Lung (tissue), 13 donors: ENCODE results near the gene IGFL4. TPM values are rescaled to one million over a fixed set of nuclear protein-coding genes. Genes with fewer than 3 reads are reported as not detected.

ENCODE experiments used
- ATAC-seq: fragments of 200-7000 bp; cut with Tn5 transposase; one replicate; pipeline ENCODE4 v1.9.1; 2020; ENCODE audit warnings: moderate number of reproducible peaks; ENCODE audit not compliant: insufficient read depth, low FRiP score
- DNase-seq, 3 donors: peaks; one replicate each; pipeline ENCODE4 v3.0.0-alpha.2; 2013 to 2017
- H3K27ac ChIP-seq, 2 donors: one replicate each; pipeline ENCODE4 v1.5.1; 2013; ENCODE audit warnings: mild to moderate bottlenecking in 2 of 2, moderate library complexity in 2 of 2, control low read depth in 1 of 2, inconsistent platforms in 1 of 2, low read depth in 1 of 2, low read length in 1 of 2
- H3K27me3 ChIP-seq, 3 donors: one replicate each; pipeline ENCODE4 v1.5.1; 2013; ENCODE audit warnings: low read length in 2 of 3; ENCODE audit not compliant: control insufficient read depth in 3 of 3, insufficient read depth in 3 of 3
- H3K36me3 ChIP-seq, 4 donors: one replicate each; pipeline ENCODE4 v1.5.1; 2013; ENCODE audit warnings: low read length in 4 of 4, mild to moderate bottlenecking in 1 of 4, moderate library complexity in 1 of 4; ENCODE audit not compliant: control insufficient read depth in 4 of 4, insufficient read depth in 4 of 4
- H3K4me1 ChIP-seq, 5 donors: one replicate each; pipeline ENCODE4 v1.5.1; 2013; ENCODE audit warnings: low read length in 5 of 5, mild to moderate bottlenecking in 2 of 5, moderate library complexity in 1 of 5; ENCODE audit not compliant: control insufficient read depth in 5 of 5, insufficient read depth in 5 of 5
- H3K4me3 ChIP-seq: one replicate; pipeline ENCODE4 v1.5.1; 2013; ENCODE audit warnings: mild to moderate bottlenecking, control low read depth, moderate library complexity
- H3K9ac ChIP-seq, 2 donors: one replicate each; pipeline ENCODE4 v1.5.1; 2013; ENCODE audit warnings: low read length in 2 of 2, control low read depth in 1 of 2; ENCODE audit not compliant: insufficient read depth in 1 of 2
- H3K9me3 ChIP-seq, 4 donors: one replicate each; pipeline ENCODE4 v1.5.1; 2013; ENCODE audit warnings: low read length in 3 of 4, mild to moderate bottlenecking in 1 of 4, moderate library complexity in 1 of 4; ENCODE audit not compliant: control insufficient read depth in 4 of 4, insufficient read depth in 3 of 4
- WGBS, 2 donors: extraction: QIAGEN DNeasy Blood & Tissue Kit; methylation state at CpG; one replicate each; pipeline ENCODE4 v1.1.7; 2013; 5-methylcytosine and 5-hydroxymethylcytosine counted together
- polyA plus RNA-seq, 2 donors: library from polyadenylated mRNA; stranded (reverse); fragments of 200-250 nt; gene quantifications; one replicate each; pipeline ENCODE4 v1.2.1, GENCODE V29; 2013
- small RNA-seq: library from RNA; depleted of rRNA; stranded (forward); fragments of <200 nt; gene quantifications from one replicate; pipeline ENCODE3, GENCODE V24; 2014; ENCODE audit warnings: low replicate concordance
- total RNA-seq, 2 donors: library from RNA; depleted of rRNA in 1 of 2; stranded (reverse); fragments of >200 nt in 1 of 2; gene quantifications; one replicate each; pipeline ENCODE4 v1.2.1, GENCODE V29; 2014 to 2021
- TF ChIP-seq, protein P1 (sequence below): IDR thresholded peaks from 2 replicates; pipeline ENCODE4 v1.5.1; 2012; ENCODE audit warnings: mild to moderate bottlenecking; ENCODE audit errors: control extremely low read depth, extremely low read depth
- donor health status: control.
- donor health status: control.
- donor health status: Bipolar disorder and iron deficiency.
- donor health status: healthy.
- donor health status: DM: yes; HTN: yes; CAD: no.

IGFL4 gene
- total and polyA plus RNA-seq, 4 donors, result not detected

DNA sequence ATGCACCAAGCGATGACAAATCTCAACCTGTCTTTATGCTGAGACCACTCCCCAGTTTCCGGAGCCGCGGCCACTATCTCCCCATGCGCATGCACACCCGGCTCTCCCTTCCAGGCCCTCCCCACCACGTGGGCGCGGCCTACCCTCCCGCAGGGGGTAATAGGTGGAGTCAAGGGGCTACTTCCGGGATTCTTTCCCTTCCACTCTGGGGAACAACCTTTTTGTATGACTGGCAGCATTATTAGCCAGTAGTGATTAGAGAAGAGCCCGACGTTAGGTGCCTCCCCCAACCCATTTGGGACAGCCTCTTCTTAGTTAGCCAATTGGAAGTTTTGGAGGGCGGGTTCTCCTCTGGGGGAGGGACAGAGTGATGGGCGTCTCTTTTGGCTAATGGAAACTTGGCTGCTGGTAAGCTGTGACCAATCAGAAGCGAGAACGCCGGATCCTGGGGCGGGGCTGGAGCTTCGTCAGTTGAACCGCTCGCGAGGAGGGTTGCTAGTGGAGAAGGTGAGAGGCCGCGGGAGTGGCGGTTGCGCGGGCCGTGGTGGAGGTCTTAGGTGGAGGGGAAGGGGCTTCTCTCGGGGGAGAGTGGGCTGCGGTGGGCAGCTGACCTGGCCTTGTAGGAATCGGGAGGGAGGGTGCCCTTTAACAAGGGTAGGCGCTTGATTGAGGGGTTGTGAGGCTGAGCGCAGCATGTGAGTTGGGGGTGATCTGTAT is 45.6 kb downstream of the IGFL4 start, which contains the start of gene CCDC61:
Gene CCDC61 (plus strand): TSS at position 470 of the 717 bp plus-strand sequence. CDS start 7,552 bp downstream, outside the sequence.
- peak; percentile 98 to 100 (median 100) for DNase-seq
- no peaks in the 10 kb centered on the region for H3K36me3 ChIP-seq
- peak within 1 kb of the TSS; percentile 65 to 72 for H3K27ac ChIP-seq
- H3K4me1 ChIP-seq, result peaks cover 3 to 16% (median 9%) of the 10 kb centered on the region in 5 donors
- WGBS, 2 donors, result 0 to 1% methylated on average over 34 of the region's 34 CpGs
- peak within 1 kb of the TSS; percentile 74 for H3K4me3 ChIP-seq
- no peaks in the 10 kb centered on the region for H3K9me3 ChIP-seq
- TF ChIP-seq, protein P1, sequence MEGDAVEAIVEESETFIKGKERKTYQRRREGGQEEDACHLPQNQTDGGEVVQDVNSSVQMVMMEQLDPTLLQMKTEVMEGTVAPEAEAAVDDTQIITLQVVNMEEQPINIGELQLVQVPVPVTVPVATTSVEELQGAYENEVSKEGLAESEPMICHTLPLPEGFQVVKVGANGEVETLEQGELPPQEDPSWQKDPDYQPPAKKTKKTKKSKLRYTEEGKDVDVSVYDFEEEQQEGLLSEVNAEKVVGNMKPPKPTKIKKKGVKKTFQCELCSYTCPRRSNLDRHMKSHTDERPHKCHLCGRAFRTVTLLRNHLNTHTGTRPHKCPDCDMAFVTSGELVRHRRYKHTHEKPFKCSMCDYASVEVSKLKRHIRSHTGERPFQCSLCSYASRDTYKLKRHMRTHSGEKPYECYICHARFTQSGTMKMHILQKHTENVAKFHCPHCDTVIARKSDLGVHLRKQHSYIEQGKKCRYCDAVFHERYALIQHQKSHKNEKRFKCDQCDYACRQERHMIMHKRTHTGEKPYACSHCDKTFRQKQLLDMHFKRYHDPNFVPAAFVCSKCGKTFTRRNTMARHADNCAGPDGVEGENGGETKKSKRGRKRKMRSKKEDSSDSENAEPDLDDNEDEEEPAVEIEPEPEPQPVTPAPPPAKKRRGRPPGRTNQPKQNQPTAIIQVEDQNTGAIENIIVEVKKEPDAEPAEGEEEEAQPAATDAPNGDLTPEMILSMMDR, result no peak
- no peaks in the 10 kb centered on the region for H3K27me3 ChIP-seq
- peak; percentile 100 for ATAC-seq
- H3K9ac ChIP-seq, result peak within 1 kb of the TSS; percentile 63 to 91

DNA sequence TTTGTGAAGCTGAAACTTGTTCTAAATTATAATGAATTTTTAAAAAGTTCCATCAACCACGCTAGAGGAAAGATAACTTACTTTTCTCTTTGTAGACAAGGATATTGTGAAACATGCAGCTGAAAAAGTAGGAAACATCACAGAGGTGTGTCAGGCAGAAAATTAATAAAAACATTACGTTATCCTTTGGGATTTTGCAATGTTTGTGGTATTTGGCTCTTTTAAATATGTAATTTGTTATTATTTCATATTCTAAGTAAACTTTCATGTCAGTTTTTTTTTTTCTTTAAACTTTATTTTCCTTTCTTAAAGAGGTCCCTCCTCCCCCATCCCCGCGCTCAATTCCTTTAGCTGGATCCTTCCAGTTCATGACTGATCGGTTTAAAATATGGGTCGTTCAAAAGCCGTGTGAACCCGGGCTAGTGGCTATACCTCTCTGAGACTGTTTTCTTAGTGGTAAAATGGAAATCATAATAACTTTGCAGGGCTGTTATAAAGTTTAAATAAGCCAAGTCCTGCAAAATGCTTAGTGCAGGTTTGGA is 46.3 kb downstream of the IGFL4 start:
- H3K27me3 ChIP-seq, result no peaks in the 10 kb centered on the region
- peaks cover 3 to 9% (median 6%) of the 10 kb centered on the region in 5 donors for H3K4me1 ChIP-seq
- WGBS, 2 donors, result 3 to 7% methylated on average over 8 of the region's 8 CpGs
- H3K36me3 ChIP-seq, result no peaks in the 10 kb centered on the region
- H3K27ac ChIP-seq, result no peak overlapping the region
- TF ChIP-seq, protein P1, result no peak
- ATAC-seq (no peak), DNase-seq (no peak)
- H3K9me3 ChIP-seq, result no peaks in the 10 kb centered on the region
- peak overlapping the region; percentile 6 for H3K4me3 ChIP-seq
- H3K9ac ChIP-seq, result no peak overlapping the region

DNA sequence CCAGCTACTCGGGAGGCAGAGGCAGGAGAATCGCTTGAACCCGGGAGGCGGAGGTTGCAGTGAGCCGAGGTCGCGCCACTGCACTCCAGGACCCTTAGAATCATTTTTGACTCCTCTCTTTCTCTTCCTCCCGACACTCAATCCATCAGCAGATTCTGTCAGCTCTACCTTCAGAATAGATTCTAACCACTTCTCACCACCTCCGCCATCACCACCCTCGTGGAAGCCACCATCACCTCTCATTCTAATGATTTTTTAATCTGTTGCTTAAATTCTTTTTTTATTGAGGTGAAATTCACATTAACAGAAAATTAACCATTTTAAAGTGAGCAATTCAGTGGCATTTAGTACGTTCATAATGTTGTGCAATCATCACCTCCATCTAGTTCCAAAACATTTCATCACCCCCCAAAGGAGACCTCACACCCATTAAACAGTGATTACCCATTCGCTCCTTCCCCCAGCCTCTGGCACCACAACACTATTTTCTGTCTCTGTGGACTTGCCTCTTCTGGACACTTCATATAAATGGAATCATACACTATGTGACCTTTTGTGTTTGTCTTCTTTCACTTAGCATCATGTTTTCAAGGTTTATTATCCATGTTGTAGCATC is 50.6 kb downstream of the IGFL4 start:
- H3K9ac ChIP-seq, result no peak overlapping the region
- no peaks in the 10 kb centered on the region for H3K9me3 ChIP-seq
- 83 to 88% methylated on average over 12 of the region's 12 CpGs for WGBS, 2 donors
- peaks cover 0 to 2% (median 0%) of the 10 kb centered on the region in 5 donors for H3K4me1 ChIP-seq
- TF ChIP-seq, protein P1, result no peak
- ATAC-seq, result no peak
- no peaks in the 10 kb centered on the region for H3K27me3 ChIP-seq
- no peak overlapping the region for H3K27ac ChIP-seq
- no peak for DNase-seq
- no peaks in the 10 kb centered on the region for H3K36me3 ChIP-seq
- no peak overlapping the region for H3K4me3 ChIP-seq

Small RNAs within 50 kb of the gene (small RNA-seq; reads per million reads assigned to genes)
- gene MIR769, result 128 reads per million, percentile 98 among the genes with 10 or more reads in this experiment

Other genes starting within 250 kb of the IGFL4 start
- 10 to 100 TPM; 25.4 to 58.2 TPM for gene DMWD, start 248.2 kb downstream of the IGFL4 start, total RNA-seq
- gene DMWD, start 248.2 kb downstream of the IGFL4 start, polyA plus RNA-seq, result 10 to 100 TPM; 21.2 to 28.3 TPM
- under 1 TPM in 1 of 2 donors, not detected in 1; 0.34 TPM for gene RSPH6A, start 225.7 kb downstream of the IGFL4 start, total RNA-seq
- under 1 TPM in 1 of 2 donors, not detected in 1; 0.06 TPM for gene RSPH6A, start 225.7 kb downstream of the IGFL4 start, polyA plus RNA-seq
- 10 to 100 TPM; 47.5 to 82.1 TPM for gene SYMPK, start 177.9 kb downstream of the IGFL4 start, total RNA-seq
- gene SYMPK, start 177.9 kb downstream of the IGFL4 start, polyA plus RNA-seq, result 100 to 1,000 TPM in 1 of 2 donors, 10 to 100 TPM in 1; 40.3 to 125 TPM
- under 1 TPM; 0.43 to 0.49 TPM for gene FOXA3, start 176.7 kb downstream of the IGFL4 start, total RNA-seq
- under 1 TPM; 0.53 to 0.68 TPM for gene FOXA3, start 176.7 kb downstream of the IGFL4 start, polyA plus RNA-seq
- 10 to 100 TPM; 21.8 to 24.3 TPM for gene IRF2BP1, start 154.9 kb downstream of the IGFL4 start, total RNA-seq
- gene IRF2BP1, start 154.9 kb downstream of the IGFL4 start, polyA plus RNA-seq, result 10 to 100 TPM; 10.9 to 16.5 TPM
- 1 to 10 TPM; 2.9 to 6.7 TPM for gene MYPOP, start 138.4 kb downstream of the IGFL4 start, total RNA-seq
- 1 to 10 TPM; 3.8 to 5.3 TPM for gene MYPOP, start 138.4 kb downstream of the IGFL4 start, polyA plus RNA-seq
- gene NANOS2, start 126.2 kb downstream of the IGFL4 start, total RNA-seq, result not detected
- gene NANOS2, start 126.2 kb downstream of the IGFL4 start, polyA plus RNA-seq, result not detected
- gene NOVA2, start 67.1 kb downstream of the IGFL4 start, total RNA-seq, result 10 to 100 TPM in 1 of 2 donors, 1 to 10 TPM in 1; 2.9 to 11.6 TPM
- 1 to 10 TPM; 2.3 to 6.7 TPM for gene NOVA2, start 67.1 kb downstream of the IGFL4 start, polyA plus RNA-seq
- gene CCDC61, start 45.5 kb downstream of the IGFL4 start, total RNA-seq, result 10 to 100 TPM in 1 of 2 donors, 1 to 10 TPM in 1; 7.8 to 21.0 TPM
- gene CCDC61, start 45.5 kb downstream of the IGFL4 start, polyA plus RNA-seq, result 10 to 100 TPM in 1 of 2 donors, 1 to 10 TPM in 1; 9.4 to 12.5 TPM
- 1 to 10 TPM; 1.1 to 1.3 TPM for gene PGLYRP1, start 17.9 kb downstream of the IGFL4 start, total RNA-seq
- 10 to 100 TPM in 1 of 2 donors, 1 to 10 TPM in 1; 1.0 to 21.7 TPM for gene PGLYRP1, start 17.9 kb downstream of the IGFL4 start, polyA plus RNA-seq
- gene IGFL3, start 83.7 kb upstream of the IGFL4 start, total RNA-seq, result not detected
- not detected for gene IGFL3, start 83.7 kb upstream of the IGFL4 start, polyA plus RNA-seq
- gene IGFL2, start 107.2 kb upstream of the IGFL4 start, total RNA-seq, result not detected
- gene IGFL2, start 107.2 kb upstream of the IGFL4 start, polyA plus RNA-seq, result not detected
- not detected for gene IGFL1, start 188.7 kb upstream of the IGFL4 start, total RNA-seq
- not detected for gene IGFL1, start 188.7 kb upstream of the IGFL4 start, polyA plus RNA-seq